ENCODE measurements around the gene PAPPA2. TPM values are rescaled to one million over a fixed set of nuclear protein-coding genes. Genes with fewer than 3 reads are reported as not detected.
"Not testable (repeated sequence)": the region's sequence is repeated elsewhere in the genome, so short reads cannot be mapped to it uniquely, and the experiment has no call there.

The PAPPA2 gene, protein sequence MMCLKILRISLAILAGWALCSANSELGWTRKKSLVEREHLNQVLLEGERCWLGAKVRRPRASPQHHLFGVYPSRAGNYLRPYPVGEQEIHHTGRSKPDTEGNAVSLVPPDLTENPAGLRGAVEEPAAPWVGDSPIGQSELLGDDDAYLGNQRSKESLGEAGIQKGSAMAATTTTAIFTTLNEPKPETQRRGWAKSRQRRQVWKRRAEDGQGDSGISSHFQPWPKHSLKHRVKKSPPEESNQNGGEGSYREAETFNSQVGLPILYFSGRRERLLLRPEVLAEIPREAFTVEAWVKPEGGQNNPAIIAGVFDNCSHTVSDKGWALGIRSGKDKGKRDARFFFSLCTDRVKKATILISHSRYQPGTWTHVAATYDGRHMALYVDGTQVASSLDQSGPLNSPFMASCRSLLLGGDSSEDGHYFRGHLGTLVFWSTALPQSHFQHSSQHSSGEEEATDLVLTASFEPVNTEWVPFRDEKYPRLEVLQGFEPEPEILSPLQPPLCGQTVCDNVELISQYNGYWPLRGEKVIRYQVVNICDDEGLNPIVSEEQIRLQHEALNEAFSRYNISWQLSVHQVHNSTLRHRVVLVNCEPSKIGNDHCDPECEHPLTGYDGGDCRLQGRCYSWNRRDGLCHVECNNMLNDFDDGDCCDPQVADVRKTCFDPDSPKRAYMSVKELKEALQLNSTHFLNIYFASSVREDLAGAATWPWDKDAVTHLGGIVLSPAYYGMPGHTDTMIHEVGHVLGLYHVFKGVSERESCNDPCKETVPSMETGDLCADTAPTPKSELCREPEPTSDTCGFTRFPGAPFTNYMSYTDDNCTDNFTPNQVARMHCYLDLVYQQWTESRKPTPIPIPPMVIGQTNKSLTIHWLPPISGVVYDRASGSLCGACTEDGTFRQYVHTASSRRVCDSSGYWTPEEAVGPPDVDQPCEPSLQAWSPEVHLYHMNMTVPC (N-terminal part only)
- under 1 TPM; 0.29 to 0.55 TPM for total RNA-seq
- not detected for polyA plus RNA-seq

DNA sequence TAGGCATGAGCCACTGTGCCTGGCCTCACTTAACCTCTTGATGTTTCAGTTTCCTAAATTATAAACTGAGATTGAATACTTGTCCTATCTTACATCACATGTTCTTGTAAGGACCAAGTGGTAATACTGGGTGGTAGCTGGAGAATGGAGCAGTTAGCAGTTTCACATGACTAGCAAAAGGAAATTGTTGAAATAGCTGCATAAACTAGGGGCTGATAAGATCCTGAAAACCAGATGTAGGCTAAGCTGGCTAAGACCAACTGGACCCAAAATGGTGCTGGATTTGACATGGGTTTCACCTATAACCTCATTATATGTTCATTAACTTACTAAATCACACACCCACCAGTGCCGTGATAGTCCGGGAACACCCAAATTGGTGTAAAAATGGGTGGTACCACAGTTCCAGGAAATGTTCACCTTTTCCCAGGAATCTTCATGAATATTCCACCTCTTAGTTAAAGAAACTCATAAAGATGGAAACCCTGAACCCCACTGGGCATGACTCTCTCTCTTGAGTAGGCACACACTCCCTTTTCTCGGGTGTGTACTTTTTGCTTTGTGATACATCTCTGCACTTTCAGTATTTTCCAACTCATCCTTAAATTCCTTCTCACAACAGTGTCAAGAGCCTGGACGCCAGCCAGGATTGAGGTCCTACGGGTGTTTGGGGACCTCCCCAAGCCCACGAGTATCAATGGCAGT, at the start of gene PAPPA2:
Gene PAPPA2 (plus strand): TSS at position 502 of the 705 bp plus-strand sequence. CDS start 93,148 bp downstream, outside the sequence.
- ChIA-PET CTCF (no interaction called here), POLR2A (no interaction called here)

DNA sequence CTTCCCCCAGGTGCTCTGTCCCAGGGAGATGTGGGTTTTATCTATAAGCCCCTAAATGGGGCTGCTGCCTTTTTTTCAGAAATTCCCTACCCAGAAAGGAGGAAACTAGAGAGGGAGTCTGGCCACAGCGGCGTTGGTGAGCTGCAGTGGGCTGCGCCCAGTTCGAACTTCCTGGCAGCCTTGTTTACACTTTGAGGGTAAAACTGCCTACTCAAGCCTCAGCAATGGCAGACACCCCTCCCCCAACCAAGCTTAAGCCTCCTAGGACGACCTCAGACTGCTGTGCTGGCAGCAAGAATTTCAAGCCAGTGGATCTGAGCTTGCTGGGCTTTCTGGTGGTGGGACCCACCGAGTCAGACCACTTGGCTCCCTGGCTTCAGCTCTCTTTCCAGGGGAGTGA, 46.2 kb upstream of the PAPPA2 start:
- Mint-ChIP-seq H3K4me1 (no peaks in the 10 kb centered on the region), H3K36me3 (no peaks in the 10 kb centered on the region), H3K27ac (no peak overlapping the region), H3K4me3 (no peak overlapping the region), H3K27me3 (peaks cover 6% of the 10 kb centered on the region in 2 donors), H3K9me3 (peaks cover 0 to 18% (median 4%) of the 10 kb centered on the region in 5 donors)
- no peak overlapping the region for H3K4me3 ChIP-seq (ENCODE audit: low read length)
- H3K9me3 ChIP-seq (ENCODE audit: low read length): no peaks in the 10 kb centered on the region
- H3K4me1 ChIP-seq (ENCODE audit: insufficient read depth, low read length): no peaks in the 10 kb centered on the region
- H3K36me3 ChIP-seq (ENCODE audit: insufficient read depth, low read length): no peaks in the 10 kb centered on the region
- DNase-seq: no peak
- CTCF ChIA-PET: no interaction called here
- H3K27me3 ChIP-seq (ENCODE audit: insufficient read depth, low read length, poor library complexity, severe bottlenecking): no peaks in the 10 kb centered on the region
- POLR2A ChIA-PET: no interaction called here
- H3K27ac ChIP-seq (ENCODE audit: low read depth, low read length): no peak overlapping the region

More for the DNA sequence above, at the start of gene PAPPA2:
- Histone ChIP-seq H3K4me3 (ENCODE audit: low read length) (no peak within 1 kb of the TSS), H3K27ac (ENCODE audit: low read depth, low read length) (no peak within 1 kb of the TSS), H3K4me1 (ENCODE audit: insufficient read depth, low read length) (no peaks in the 10 kb centered on the region), H3K36me3 (ENCODE audit: insufficient read depth, low read length) (no peaks in the 10 kb centered on the region), H3K27me3 (ENCODE audit: insufficient read depth, low read length, poor library complexity, severe bottlenecking) (no peaks in the 10 kb centered on the region), H3K9me3 (ENCODE audit: low read length) (no peaks in the 10 kb centered on the region)
- Mint-ChIP-seq H3K4me3 (no peak within 1 kb of the TSS), H3K9me3 (peaks cover 0 to 4% (median 0%) of the 10 kb centered on the region in 5 donors), H3K27ac (no peak within 1 kb of the TSS), H3K36me3 (no peaks in the 10 kb centered on the region), H3K27me3 (peaks cover 0 to 8% of the 10 kb centered on the region in 2 donors), H3K4me1 (no peaks in the 10 kb centered on the region)
- no peak for DNase-seq

DNA sequence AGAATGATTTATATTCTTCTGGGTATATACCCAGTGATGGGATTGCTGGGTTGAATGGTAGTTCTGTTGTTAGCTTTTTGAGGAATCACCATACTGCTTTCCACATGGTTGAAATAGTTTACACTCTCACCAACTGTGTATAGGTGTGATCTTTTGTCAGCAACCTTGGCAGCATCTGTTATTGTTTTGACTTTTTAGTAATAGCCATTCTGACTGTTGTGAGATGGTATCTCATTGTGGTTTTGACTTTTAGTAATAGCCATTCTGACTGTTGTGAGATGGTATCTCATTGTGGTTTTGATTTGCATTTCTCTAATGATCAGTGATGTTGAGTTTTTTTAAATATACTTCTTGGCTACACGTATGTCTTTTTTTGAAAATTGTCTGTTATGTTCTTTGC, 43.4 kb upstream of the PAPPA2 start:
- H3K27me3 ChIP-seq (ENCODE audit: insufficient read depth, low read length, poor library complexity, severe bottlenecking); DNase-seq; H3K4me1 ChIP-seq (ENCODE audit: insufficient read depth, low read length); H3K27ac ChIP-seq (ENCODE audit: low read depth, low read length); H3K27me3 Mint-ChIP-seq; H3K4me3 Mint-ChIP-seq; H3K4me1 Mint-ChIP-seq; H3K4me3 ChIP-seq (ENCODE audit: low read length); H3K36me3 Mint-ChIP-seq; H3K9me3 ChIP-seq (ENCODE audit: low read length); CTCF ChIA-PET; H3K36me3 ChIP-seq (ENCODE audit: insufficient read depth, low read length); H3K27ac Mint-ChIP-seq; POLR2A ChIA-PET: not testable (repeated sequence)
- peaks cover 0 to 18% (median 8%) of the 10 kb centered on the region in 5 donors for H3K9me3 Mint-ChIP-seq

DNA sequence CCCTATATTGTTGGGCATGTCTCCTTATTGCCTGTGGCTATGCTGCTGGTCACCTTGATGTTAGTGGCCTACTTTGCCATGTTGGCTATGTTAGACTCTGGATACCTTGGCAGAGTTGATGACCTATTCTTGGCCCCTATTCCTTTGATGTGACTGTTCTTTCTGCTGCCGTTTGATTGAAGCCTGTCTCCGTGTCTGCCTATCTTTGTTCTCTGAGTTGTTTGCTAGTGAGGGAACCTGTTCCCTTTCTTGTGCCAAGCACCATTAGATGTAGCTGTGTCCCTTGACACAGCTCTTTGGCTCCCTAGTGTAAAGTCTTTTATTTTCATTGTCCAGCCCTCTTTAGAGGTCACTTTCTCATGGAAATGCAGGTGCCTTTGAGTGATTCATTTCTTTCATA, 28.7 kb upstream of the PAPPA2 start:
- Histone ChIP-seq H3K27me3 (ENCODE audit: insufficient read depth, low read length, poor library complexity, severe bottlenecking) (no peaks in the 10 kb centered on the region), H3K9me3 (ENCODE audit: low read length) (no peaks in the 10 kb centered on the region), H3K27ac (ENCODE audit: low read depth, low read length) (no peak overlapping the region), H3K4me3 (ENCODE audit: low read length) (no peak overlapping the region), H3K36me3 (ENCODE audit: insufficient read depth, low read length) (no peaks in the 10 kb centered on the region), H3K4me1 (ENCODE audit: insufficient read depth, low read length) (no peaks in the 10 kb centered on the region)
- Mint-ChIP-seq H3K27ac (no peak overlapping the region), H3K4me1 (no peaks in the 10 kb centered on the region), H3K27me3 (peaks cover 0 to under 1% of the 10 kb centered on the region in 2 donors), H3K9me3 (no peaks in the 10 kb centered on the region), H3K36me3 (no peaks in the 10 kb centered on the region), H3K4me3 (no peak overlapping the region)
- ChIA-PET POLR2A (no interaction called here), CTCF (no interaction called here)
- no peak for DNase-seq

DNA sequence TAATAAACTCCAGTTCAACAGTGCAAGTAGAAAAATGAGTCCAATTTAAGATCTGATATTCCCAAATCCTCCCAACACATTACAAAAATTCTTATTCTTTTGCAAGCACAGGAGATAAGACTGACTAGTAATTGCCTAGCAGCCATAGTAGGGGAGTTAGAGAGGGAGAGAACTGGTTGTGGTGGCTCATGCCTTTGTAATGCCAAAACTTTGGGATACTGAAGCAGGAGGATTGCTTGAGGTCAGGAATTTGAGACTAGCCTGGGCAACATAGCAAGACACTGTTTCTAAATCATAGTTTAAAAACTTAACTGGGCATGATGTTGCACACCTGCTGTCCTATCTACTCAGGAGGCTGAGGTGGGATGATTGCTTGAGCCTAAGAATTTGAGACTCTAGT, 26.7 kb upstream of the PAPPA2 start:
- no peak for DNase-seq
- H3K36me3 ChIP-seq (ENCODE audit: insufficient read depth, low read length): no peaks in the 10 kb centered on the region
- no peaks in the 10 kb centered on the region for H3K27me3 Mint-ChIP-seq
- no peaks in the 10 kb centered on the region for H3K9me3 Mint-ChIP-seq
- no peaks in the 10 kb centered on the region for H3K36me3 Mint-ChIP-seq
- H3K9me3 ChIP-seq (ENCODE audit: low read length): no peaks in the 10 kb centered on the region
- no peak overlapping the region for H3K4me3 ChIP-seq (ENCODE audit: low read length)
- POLR2A ChIA-PET: no interaction called here
- H3K27ac Mint-ChIP-seq: no peak overlapping the region
- CTCF ChIA-PET: no interaction called here
- no peaks in the 10 kb centered on the region for H3K27me3 ChIP-seq (ENCODE audit: insufficient read depth, low read length, poor library complexity, severe bottlenecking)
- no peaks in the 10 kb centered on the region for H3K4me1 ChIP-seq (ENCODE audit: insufficient read depth, low read length)
- no peaks in the 10 kb centered on the region for H3K4me1 Mint-ChIP-seq
- no peak overlapping the region for H3K27ac ChIP-seq (ENCODE audit: low read depth, low read length)
- no peak overlapping the region for H3K4me3 Mint-ChIP-seq

DNA sequence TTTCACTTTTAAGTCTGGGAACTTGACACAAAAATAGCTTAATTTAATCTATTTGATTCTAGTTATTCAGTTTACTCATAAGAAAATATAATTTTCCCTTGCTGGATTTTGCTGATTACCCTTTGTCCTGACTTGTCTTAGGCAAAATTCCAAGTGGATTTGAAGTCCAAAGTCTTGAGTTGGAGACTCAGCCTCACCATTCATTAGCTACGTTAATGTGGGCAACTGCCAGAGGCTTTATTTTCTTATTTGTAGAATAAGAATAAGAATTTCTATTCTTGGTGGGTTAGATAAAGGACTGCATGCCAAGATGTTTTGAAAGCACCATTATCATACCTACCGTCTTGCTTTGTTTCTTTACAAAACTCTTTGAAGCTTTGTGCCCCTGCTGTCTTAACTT, 22.8 kb upstream of the PAPPA2 start:
- ChIA-PET POLR2A (no interaction called here), CTCF (no interaction called here)
- Mint-ChIP-seq H3K9me3 (no peaks in the 10 kb centered on the region), H3K27me3 (peaks cover 0 to 1% of the 10 kb centered on the region in 2 donors), H3K4me3 (no peak overlapping the region), H3K4me1 (no peaks in the 10 kb centered on the region), H3K36me3 (no peaks in the 10 kb centered on the region), H3K27ac (no peak overlapping the region)
- Histone ChIP-seq H3K27me3 (ENCODE audit: insufficient read depth, low read length, poor library complexity, severe bottlenecking) (no peaks in the 10 kb centered on the region), H3K4me1 (ENCODE audit: insufficient read depth, low read length) (no peaks in the 10 kb centered on the region), H3K36me3 (ENCODE audit: insufficient read depth, low read length) (no peaks in the 10 kb centered on the region), H3K4me3 (ENCODE audit: low read length) (no peak overlapping the region), H3K27ac (ENCODE audit: low read depth, low read length) (no peak overlapping the region), H3K9me3 (ENCODE audit: low read length) (no peaks in the 10 kb centered on the region)
- DNase-seq: no peak

DNA sequence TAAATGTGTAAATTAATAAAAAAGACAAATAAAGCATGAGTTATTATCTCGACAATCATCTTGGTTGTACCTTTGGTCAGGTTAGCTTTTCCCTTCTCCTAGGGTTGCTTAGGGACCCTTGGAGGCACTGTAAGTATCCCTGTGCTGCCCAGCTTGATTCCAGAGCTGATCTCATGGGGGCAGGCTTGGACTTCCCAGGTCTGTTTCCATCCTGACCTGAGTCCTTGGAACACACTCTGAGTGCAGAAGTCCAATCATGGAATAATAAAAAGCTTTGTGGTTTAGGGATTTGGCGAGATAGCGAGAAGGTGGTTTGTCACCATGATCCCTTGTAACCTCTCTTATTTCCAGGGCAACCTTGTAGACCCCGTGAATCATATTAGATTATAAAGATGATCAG, 18.7 kb upstream of the PAPPA2 start:
- no peaks in the 10 kb centered on the region for H3K4me1 Mint-ChIP-seq
- H3K4me3 Mint-ChIP-seq: no peak overlapping the region
- DNase-seq: no peak
- CTCF ChIA-PET: no interaction called here
- peaks cover 1 to 4% of the 10 kb centered on the region in 2 donors for H3K27me3 Mint-ChIP-seq
- Histone ChIP-seq H3K27ac (ENCODE audit: low read depth, low read length) (no peak overlapping the region), H3K9me3 (ENCODE audit: low read length) (no peaks in the 10 kb centered on the region), H3K4me3 (ENCODE audit: low read length) (no peak overlapping the region), H3K4me1 (ENCODE audit: insufficient read depth, low read length) (no peaks in the 10 kb centered on the region), H3K36me3 (ENCODE audit: insufficient read depth, low read length) (no peaks in the 10 kb centered on the region), H3K27me3 (ENCODE audit: insufficient read depth, low read length, poor library complexity, severe bottlenecking) (no peaks in the 10 kb centered on the region)
- no peak overlapping the region for H3K27ac Mint-ChIP-seq
- POLR2A ChIA-PET: no interaction called here
- no peaks in the 10 kb centered on the region for H3K9me3 Mint-ChIP-seq
- H3K36me3 Mint-ChIP-seq: no peaks in the 10 kb centered on the region

DNA sequence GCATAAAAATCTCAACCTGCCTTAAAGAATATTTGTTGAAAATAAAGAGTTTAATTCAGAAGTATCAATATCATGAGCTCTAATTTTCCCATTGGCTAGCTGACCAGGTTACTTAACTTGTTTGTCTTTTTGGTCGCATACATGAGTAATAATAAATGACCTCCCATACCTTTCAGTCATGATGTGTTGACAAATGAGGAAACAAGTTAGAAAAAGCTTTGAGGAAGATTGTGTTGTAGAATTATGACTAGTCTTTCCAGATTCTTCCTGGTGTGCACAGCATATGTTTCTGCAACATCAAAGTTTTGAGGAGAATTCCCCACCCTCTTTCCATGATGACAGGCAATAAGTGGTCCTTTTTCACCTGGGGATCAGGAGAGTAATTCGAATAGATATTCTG, 17.6 kb upstream of the PAPPA2 start:
- Histone ChIP-seq H3K27ac (ENCODE audit: low read depth, low read length) (no peak overlapping the region), H3K4me3 (ENCODE audit: low read length) (no peak overlapping the region), H3K4me1 (ENCODE audit: insufficient read depth, low read length) (no peaks in the 10 kb centered on the region), H3K27me3 (ENCODE audit: insufficient read depth, low read length, poor library complexity, severe bottlenecking) (no peaks in the 10 kb centered on the region), H3K36me3 (ENCODE audit: insufficient read depth, low read length) (no peaks in the 10 kb centered on the region), H3K9me3 (ENCODE audit: low read length) (no peaks in the 10 kb centered on the region)
- Mint-ChIP-seq H3K27me3 (peaks cover 1 to 4% of the 10 kb centered on the region in 2 donors), H3K36me3 (no peaks in the 10 kb centered on the region), H3K4me1 (no peaks in the 10 kb centered on the region), H3K4me3 (no peak overlapping the region), H3K27ac (no peak overlapping the region), H3K9me3 (no peaks in the 10 kb centered on the region)
- CTCF ChIA-PET: no interaction called here
- POLR2A ChIA-PET: no interaction called here
- no peak for DNase-seq

Measured in CD8-positive, alpha-beta memory T cell (primary cell).